Calu3 (cell line): ENCODE data around the gene KSR2. TPM values are rescaled to one million over a fixed set of nuclear protein-coding genes. Genes with fewer than 3 reads are reported as not detected.

Source experiments
- BruUV-seq: library from RNA; stranded (reverse); fragments of 400-500 nt; replicated peaks from 2 replicates; lab custom pipeline; 2021; lab: Mats Ljungman, UMichigan
- CTCF ChIA-PET: fragments of 300-600 bp; sonication (Branson Sonifier 250); formaldehyde crosslinking; loops from one replicate; lab custom pipeline; 2022; ENCODE audit warnings: antibody characterized with exemption; lab: Charles Lee
- DNase-seq: peaks from one replicate; pipeline ENCODE4 v3.0.0; 2022
- H3K27ac Mint-ChIP-seq: one replicate; pipeline ENCODE4 v1.8.0; 2022; ENCODE audit warnings: mixed read lengths; ENCODE audit not compliant: unreplicated experiment
- H3K27me3 Mint-ChIP-seq: one replicate; pipeline ENCODE4 v1.8.0; 2022; ENCODE audit warnings: mixed read lengths; ENCODE audit not compliant: unreplicated experiment
- H3K36me3 Mint-ChIP-seq: one replicate; pipeline ENCODE4 v1.8.0; 2022; ENCODE audit warnings: mild to moderate bottlenecking, moderate library complexity, mixed read lengths; ENCODE audit not compliant: insufficient read depth, unreplicated experiment
- H3K4me1 Mint-ChIP-seq: one replicate; pipeline ENCODE4 v1.8.0; 2022; ENCODE audit warnings: mild to moderate bottlenecking, low read depth, mixed read lengths; ENCODE audit not compliant: unreplicated experiment
- H3K4me3 Mint-ChIP-seq: one replicate; pipeline ENCODE4 v1.8.0; 2022; ENCODE audit warnings: mild to moderate bottlenecking, low read depth, moderate library complexity, mixed read lengths; ENCODE audit not compliant: unreplicated experiment
- H3K9me3 Mint-ChIP-seq: one replicate; pipeline ENCODE4 v1.8.0; 2022; ENCODE audit warnings: low read depth, mixed read lengths; ENCODE audit not compliant: unreplicated experiment
- intact Hi-C: fragments of 100-400 bp; cut with micrococcal nuclease; formaldehyde crosslinking; loops from one replicate; pipeline ENCODE4 v1.10.0; 2022; ENCODE audit not compliant: unreplicated experiment
- total RNA-seq: library from RNA; stranded (reverse); gene quantifications from 2 replicates; pipeline ENCODE4 v1.2.3, GENCODE V29; 2022
- TF ChIP-seq, protein P1 (sequence below): fragments of 200-600 bp; IDR thresholded peaks from one replicate; pipeline ENCODE4 v1.8.0; 2022; ENCODE audit warnings: antibody characterized with exemption; ENCODE audit not compliant: unreplicated experiment

Gene KSR2
- total RNA-seq, 1 experiment from 2014 or later: 1.9 TPM

DNA sequence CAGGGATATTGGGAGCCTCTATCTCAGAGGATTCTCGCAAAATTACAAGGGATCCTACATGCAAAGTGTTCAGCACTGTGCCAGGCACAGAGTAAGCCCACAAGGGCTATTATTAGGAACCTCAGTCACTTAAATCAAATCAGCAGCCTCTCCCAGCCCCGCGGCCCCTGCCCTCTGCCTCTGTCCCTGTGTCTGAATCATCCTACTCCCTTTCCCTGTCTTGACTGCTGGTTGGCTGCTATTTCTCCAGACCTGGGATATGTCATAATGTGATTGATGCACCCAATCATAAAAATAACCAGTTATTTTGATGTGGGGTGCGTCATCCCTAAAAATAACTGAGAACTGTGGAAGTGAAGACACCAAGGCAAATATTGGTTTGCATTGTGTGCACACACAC lies 176.3 kb downstream of the KSR2 start:
- peaks cover 4% of the 10 kb centered on the region for H3K9me3 Mint-ChIP-seq
- H3K27ac Mint-ChIP-seq: no peak overlapping the region
- H3K36me3 Mint-ChIP-seq: no peaks in the 10 kb centered on the region
- H3K27me3 Mint-ChIP-seq: peaks cover 9% of the 10 kb centered on the region
- intact Hi-C loops: no loop called here
- no peak for DNase-seq
- TF ChIP-seq, protein P1, sequence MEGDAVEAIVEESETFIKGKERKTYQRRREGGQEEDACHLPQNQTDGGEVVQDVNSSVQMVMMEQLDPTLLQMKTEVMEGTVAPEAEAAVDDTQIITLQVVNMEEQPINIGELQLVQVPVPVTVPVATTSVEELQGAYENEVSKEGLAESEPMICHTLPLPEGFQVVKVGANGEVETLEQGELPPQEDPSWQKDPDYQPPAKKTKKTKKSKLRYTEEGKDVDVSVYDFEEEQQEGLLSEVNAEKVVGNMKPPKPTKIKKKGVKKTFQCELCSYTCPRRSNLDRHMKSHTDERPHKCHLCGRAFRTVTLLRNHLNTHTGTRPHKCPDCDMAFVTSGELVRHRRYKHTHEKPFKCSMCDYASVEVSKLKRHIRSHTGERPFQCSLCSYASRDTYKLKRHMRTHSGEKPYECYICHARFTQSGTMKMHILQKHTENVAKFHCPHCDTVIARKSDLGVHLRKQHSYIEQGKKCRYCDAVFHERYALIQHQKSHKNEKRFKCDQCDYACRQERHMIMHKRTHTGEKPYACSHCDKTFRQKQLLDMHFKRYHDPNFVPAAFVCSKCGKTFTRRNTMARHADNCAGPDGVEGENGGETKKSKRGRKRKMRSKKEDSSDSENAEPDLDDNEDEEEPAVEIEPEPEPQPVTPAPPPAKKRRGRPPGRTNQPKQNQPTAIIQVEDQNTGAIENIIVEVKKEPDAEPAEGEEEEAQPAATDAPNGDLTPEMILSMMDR: no peak
- CTCF ChIA-PET: no interaction called here
- no peak overlapping the region for H3K4me3 Mint-ChIP-seq
- BruUV-seq: no TSS peak
- H3K4me1 Mint-ChIP-seq: no peaks in the 10 kb centered on the region

DNA sequence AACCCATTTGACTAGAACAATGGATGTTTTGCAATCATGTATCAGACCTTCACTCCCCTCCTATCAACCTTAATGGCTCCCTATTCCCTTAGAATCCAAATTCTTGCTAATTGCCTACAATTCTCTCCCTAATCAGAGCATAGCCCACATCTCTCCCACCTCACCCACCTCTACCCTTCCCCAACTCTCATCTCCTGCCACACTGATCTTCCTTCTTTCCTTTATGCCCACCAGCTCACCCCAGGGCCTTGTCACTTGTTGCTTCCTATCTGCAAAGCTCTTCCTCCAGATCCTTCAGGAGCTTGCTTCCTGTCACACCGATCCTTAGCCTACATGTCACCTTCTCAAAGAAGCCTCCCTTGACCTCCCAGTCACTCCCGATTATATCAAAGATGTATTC lies 177.8 kb downstream of the KSR2 start:
- Mint-ChIP-seq H3K9me3 (no peaks in the 10 kb centered on the region), H3K4me1 (no peaks in the 10 kb centered on the region), H3K4me3 (no peak overlapping the region), H3K27ac (no peak overlapping the region), H3K27me3 (peaks cover 9% of the 10 kb centered on the region), H3K36me3 (no peaks in the 10 kb centered on the region)
- no TSS peak for BruUV-seq
- TF ChIP-seq, protein P1: no peak
- CTCF ChIA-PET: no interaction called here
- no peak for DNase-seq
- intact Hi-C loops: no loop called here

DNA sequence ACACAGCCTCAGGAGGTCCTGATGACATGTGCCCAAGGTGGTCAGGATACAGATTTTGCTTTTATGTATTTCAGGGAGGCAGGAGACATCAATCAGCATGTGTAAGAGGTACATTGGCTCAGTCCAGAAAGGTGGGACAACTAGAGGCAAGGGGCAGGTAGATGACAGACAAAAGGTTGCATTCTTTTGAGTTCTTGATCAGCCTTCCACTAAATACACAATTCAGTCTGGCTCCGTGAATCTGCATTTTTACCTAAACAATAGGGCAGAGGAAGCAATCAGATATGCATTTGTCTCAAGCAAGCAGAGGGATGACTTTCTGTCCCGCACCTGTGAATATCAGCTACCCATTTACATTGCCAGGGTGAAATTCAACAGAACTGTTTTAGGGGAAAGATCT lies 178.6 kb downstream of the KSR2 start:
- H3K4me1 Mint-ChIP-seq: no peaks in the 10 kb centered on the region
- intact Hi-C loops: no loop called here

DNA sequence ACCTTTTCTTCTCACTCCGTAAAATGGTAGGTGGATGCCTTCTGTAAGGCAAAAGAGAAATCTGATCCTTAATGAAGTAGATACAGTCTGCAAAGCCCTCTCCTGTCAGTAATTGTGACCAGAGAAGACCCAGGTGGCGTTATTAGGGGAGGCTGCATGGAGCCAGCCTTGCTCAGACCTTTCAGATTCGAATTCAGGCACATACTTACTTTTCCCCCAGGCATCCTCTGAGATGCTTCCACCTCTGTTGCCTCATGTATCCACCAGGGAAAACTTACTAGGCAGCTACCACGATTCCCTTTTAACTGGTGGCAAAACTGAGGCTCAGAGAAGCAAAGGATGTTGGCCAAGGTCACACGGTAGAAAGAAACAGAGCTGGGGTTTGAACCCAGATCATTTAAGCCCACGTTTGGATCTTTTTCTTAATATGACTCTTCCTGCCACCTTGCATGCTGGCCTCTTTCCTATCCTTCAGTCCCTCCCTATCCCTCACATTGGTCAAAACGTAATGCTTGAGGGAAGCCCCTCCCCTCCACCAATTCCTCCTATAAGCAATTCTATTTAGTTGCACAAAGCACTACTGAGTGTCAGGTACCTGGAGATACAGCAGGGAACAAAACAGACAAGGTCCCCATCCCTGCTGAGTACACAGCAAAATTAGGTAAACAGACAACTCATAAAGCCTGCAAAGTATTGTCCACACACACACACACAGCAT lies 179.4 kb downstream of the KSR2 start:
- Mint-ChIP-seq H3K27ac (no peak overlapping the region), H3K4me1 (no peaks in the 10 kb centered on the region), H3K27me3 (peaks cover 9% of the 10 kb centered on the region), H3K9me3 (peaks cover 3% of the 10 kb centered on the region), H3K4me3 (no peak overlapping the region), H3K36me3 (no peaks in the 10 kb centered on the region)
- CTCF ChIA-PET: no interaction called here
- intact Hi-C loops: no loop called here
- BruUV-seq: no TSS peak
- TF ChIP-seq, protein P1: no peak
- DNase-seq: no peak

More for the DNA sequence above, 178.6 kb downstream of the KSR2 start:
- H3K4me3 Mint-ChIP-seq: no peak overlapping the region
- TF ChIP-seq, protein P1: no peak
- CTCF ChIA-PET: no interaction called here
- DNase-seq: no peak
- BruUV-seq: no TSS peak
- H3K27me3 Mint-ChIP-seq: peaks cover 9% of the 10 kb centered on the region
- no peaks in the 10 kb centered on the region for H3K36me3 Mint-ChIP-seq
- H3K9me3 Mint-ChIP-seq: no peaks in the 10 kb centered on the region
- no peak overlapping the region for H3K27ac Mint-ChIP-seq
